ENCODE data around the gene ZNF593.

GRCh38 chr1:26182383-26182696 is 12.6 kb downstream of the ZNF593 start:
- TF ChIP-seq, protein P1, sequence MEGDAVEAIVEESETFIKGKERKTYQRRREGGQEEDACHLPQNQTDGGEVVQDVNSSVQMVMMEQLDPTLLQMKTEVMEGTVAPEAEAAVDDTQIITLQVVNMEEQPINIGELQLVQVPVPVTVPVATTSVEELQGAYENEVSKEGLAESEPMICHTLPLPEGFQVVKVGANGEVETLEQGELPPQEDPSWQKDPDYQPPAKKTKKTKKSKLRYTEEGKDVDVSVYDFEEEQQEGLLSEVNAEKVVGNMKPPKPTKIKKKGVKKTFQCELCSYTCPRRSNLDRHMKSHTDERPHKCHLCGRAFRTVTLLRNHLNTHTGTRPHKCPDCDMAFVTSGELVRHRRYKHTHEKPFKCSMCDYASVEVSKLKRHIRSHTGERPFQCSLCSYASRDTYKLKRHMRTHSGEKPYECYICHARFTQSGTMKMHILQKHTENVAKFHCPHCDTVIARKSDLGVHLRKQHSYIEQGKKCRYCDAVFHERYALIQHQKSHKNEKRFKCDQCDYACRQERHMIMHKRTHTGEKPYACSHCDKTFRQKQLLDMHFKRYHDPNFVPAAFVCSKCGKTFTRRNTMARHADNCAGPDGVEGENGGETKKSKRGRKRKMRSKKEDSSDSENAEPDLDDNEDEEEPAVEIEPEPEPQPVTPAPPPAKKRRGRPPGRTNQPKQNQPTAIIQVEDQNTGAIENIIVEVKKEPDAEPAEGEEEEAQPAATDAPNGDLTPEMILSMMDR (IDR thresholded peaks at IDR 0.05) = no peak
- TF ChIP-seq POLR2A (IDR thresholded peaks at IDR 0.05; ENCODE audit: low read length) (no peak), JUNB (IDR thresholded peaks at IDR 0.05) (no peak), JUN (IDR thresholded peaks at IDR 0.05) (no peak), EHMT2 (IDR thresholded peaks at IDR 0.05; ENCODE audit: low read depth) (no peak), MAX (IDR thresholded peaks at IDR 0.05) (no peak), CEBPB (IDR thresholded peaks at IDR 0.05) (no peak)
- TF ChIP-seq, protein P2, sequence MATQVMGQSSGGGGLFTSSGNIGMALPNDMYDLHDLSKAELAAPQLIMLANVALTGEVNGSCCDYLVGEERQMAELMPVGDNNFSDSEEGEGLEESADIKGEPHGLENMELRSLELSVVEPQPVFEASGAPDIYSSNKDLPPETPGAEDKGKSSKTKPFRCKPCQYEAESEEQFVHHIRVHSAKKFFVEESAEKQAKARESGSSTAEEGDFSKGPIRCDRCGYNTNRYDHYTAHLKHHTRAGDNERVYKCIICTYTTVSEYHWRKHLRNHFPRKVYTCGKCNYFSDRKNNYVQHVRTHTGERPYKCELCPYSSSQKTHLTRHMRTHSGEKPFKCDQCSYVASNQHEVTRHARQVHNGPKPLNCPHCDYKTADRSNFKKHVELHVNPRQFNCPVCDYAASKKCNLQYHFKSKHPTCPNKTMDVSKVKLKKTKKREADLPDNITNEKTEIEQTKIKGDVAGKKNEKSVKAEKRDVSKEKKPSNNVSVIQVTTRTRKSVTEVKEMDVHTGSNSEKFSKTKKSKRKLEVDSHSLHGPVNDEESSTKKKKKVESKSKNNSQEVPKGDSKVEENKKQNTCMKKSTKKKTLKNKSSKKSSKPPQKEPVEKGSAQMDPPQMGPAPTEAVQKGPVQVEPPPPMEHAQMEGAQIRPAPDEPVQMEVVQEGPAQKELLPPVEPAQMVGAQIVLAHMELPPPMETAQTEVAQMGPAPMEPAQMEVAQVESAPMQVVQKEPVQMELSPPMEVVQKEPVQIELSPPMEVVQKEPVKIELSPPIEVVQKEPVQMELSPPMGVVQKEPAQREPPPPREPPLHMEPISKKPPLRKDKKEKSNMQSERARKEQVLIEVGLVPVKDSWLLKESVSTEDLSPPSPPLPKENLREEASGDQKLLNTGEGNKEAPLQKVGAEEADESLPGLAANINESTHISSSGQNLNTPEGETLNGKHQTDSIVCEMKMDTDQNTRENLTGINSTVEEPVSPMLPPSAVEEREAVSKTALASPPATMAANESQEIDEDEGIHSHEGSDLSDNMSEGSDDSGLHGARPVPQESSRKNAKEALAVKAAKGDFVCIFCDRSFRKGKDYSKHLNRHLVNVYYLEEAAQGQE (IDR thresholded peaks at IDR 0.05) = no peak
- TF ChIP-seq, protein P3, sequence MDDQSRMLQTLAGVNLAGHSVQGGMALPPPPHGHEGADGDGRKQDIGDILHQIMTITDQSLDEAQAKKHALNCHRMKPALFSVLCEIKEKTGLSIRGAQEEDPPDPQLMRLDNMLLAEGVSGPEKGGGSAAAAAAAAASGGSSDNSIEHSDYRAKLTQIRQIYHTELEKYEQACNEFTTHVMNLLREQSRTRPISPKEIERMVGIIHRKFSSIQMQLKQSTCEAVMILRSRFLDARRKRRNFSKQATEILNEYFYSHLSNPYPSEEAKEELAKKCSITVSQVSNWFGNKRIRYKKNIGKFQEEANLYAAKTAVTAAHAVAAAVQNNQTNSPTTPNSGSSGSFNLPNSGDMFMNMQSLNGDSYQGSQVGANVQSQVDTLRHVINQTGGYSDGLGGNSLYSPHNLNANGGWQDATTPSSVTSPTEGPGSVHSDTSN (IDR thresholded peaks at IDR 0.05) = no peak
